Neuronal stem cell (in vitro differentiated cells): ENCODE data around the gene RNF187.
A peak's percentile ranks its signal among the peaks of the same experiment; 100 is the strongest.

Experiments used
- DNase-seq: peaks from one replicate; pipeline ENCODE4 v3.0.0-alpha.2; 2013; ENCODE audit warnings: low spot score
- H2AFZ ChIP-seq: one replicate; pipeline ENCODE4 v1.6.1; 2013; ENCODE audit warnings: mild to moderate bottlenecking, low read length, inconsistent platforms
- H2AK5ac ChIP-seq: 2 replicates; pipeline ENCODE4 v1.6.1; 2013; ENCODE audit warnings: low read depth, mild to moderate bottlenecking, inconsistent platforms, low read length, moderate library complexity, mixed read lengths
- H2BK120ac ChIP-seq: 2 replicates; pipeline ENCODE4 v1.6.1; 2013; ENCODE audit warnings: low read depth, mild to moderate bottlenecking, inconsistent platforms, low read length, moderate library complexity, mixed read lengths
- H2BK12ac ChIP-seq: one replicate; pipeline ENCODE4 v1.6.1; 2013; ENCODE audit warnings: low read length, inconsistent platforms
- H2BK15ac ChIP-seq: 2 replicates; pipeline ENCODE4 v1.6.1; 2013; ENCODE audit warnings: mild to moderate bottlenecking, low read length, inconsistent platforms, mixed read lengths
- H2BK5ac ChIP-seq: one replicate; pipeline ENCODE4 v1.6.1; 2013; ENCODE audit warnings: inconsistent platforms, mild to moderate bottlenecking, low read length, moderate library complexity
- H3K14ac ChIP-seq: one replicate; pipeline ENCODE4 v1.6.1; 2013; ENCODE audit warnings: low read length, inconsistent platforms
- H3K18ac ChIP-seq: 2 replicates; pipeline ENCODE4 v1.6.1; 2013; ENCODE audit warnings: low read length, inconsistent platforms
- H3K23ac ChIP-seq: 2 replicates; pipeline ENCODE4 v1.6.1; 2013; ENCODE audit warnings: low read depth, mild to moderate bottlenecking, mixed read lengths, low read length, inconsistent platforms; ENCODE audit not compliant: poor library complexity
- H3K27ac ChIP-seq: replicated peaks from 3 replicates; pipeline ENCODE4 v1.5.1; 2013; ENCODE audit warnings: low read length, inconsistent platforms
- H3K27me3 ChIP-seq, 3 experiments: 2 replicates each; pipeline ENCODE4 v1.6.1; 2013; ENCODE audit warnings: low read length in 3 of 3, mild to moderate bottlenecking in 2 of 3, inconsistent platforms in 1 of 3, low read depth in 1 of 3, mixed read lengths in 1 of 3, moderate library complexity in 1 of 3; ENCODE audit not compliant: control insufficient read depth in 3 of 3, insufficient read depth in 3 of 3
- H3K36me3 ChIP-seq, 2 donors: replicated peaks in 1 of 2; 2 replicates each; pipeline ENCODE4 v1.6.1; 2013; ENCODE audit warnings: low read length in 2 of 2; ENCODE audit not compliant: control insufficient read depth in 2 of 2, insufficient read depth in 2 of 2
- H3K4ac ChIP-seq: 2 replicates; pipeline ENCODE4 v1.6.1; 2013; ENCODE audit warnings: inconsistent platforms, mild to moderate bottlenecking, low read length, moderate library complexity
- H3K4me1 ChIP-seq, 2 donors: 1 replicate in 1 of 2; 2 replicates in 1 of 2; pipeline ENCODE4 v1.6.1; 2013; ENCODE audit warnings: low read length in 2 of 2, low read depth in 1 of 2; ENCODE audit not compliant: control insufficient read depth in 2 of 2, insufficient read depth in 1 of 2
- H3K4me2 ChIP-seq: one replicate; pipeline ENCODE4 v1.6.1; 2013; ENCODE audit warnings: mild to moderate bottlenecking, low read length, inconsistent platforms; ENCODE audit not compliant: insufficient read depth, poor library complexity, severe bottlenecking
- H3K4me3 ChIP-seq, 2 donors: 2 replicates each; pipeline ENCODE4 v1.5.1; 2013; ENCODE audit warnings: low read length in 2 of 2, mild to moderate bottlenecking in 2 of 2, inconsistent platforms in 1 of 2, moderate library complexity in 1 of 2
- H3K79me1 ChIP-seq: one replicate; pipeline ENCODE4 v1.6.1; 2013; ENCODE audit warnings: low read depth, mild to moderate bottlenecking, inconsistent platforms, low read length, moderate library complexity
- H3K9ac ChIP-seq: one replicate; pipeline ENCODE4 v1.6.1; 2013; ENCODE audit warnings: mild to moderate bottlenecking, low read depth, low read length, inconsistent platforms; ENCODE audit not compliant: poor library complexity
- H3K9me3 ChIP-seq, 2 donors: replicated peaks in 1 of 2; 2 replicates each; pipeline versions ENCODE3 to v1.6.1; 2013; ENCODE audit warnings: low read length in 2 of 2, mild to moderate bottlenecking in 2 of 2, inconsistent platforms in 1 of 2, low read depth in 1 of 2, mixed read lengths in 1 of 2, moderate library complexity in 1 of 2; ENCODE audit not compliant: control insufficient read depth in 2 of 2, insufficient read depth in 1 of 2
- H4K8ac ChIP-seq: one replicate; pipeline ENCODE4 v1.6.1; 2013; ENCODE audit warnings: low read depth, mild to moderate bottlenecking, inconsistent platforms, low read length, moderate library complexity
- H4K91ac ChIP-seq: one replicate; pipeline ENCODE4 v1.6.1; 2013; ENCODE audit warnings: low read length, low read depth, mild to moderate bottlenecking, inconsistent platforms; ENCODE audit not compliant: poor library complexity
- WGBS, 2 donors: extraction: QIAGEN DNeasy Blood & Tissue Kit; methylation state at CpG; one replicate each; pipeline ENCODE4 v1.1.7; 2013; ENCODE audit warnings: missing lambda C conversion rate in 2 of 2, mixed read lengths in 1 of 2; ENCODE audit not compliant: insufficient read length in 2 of 2, insufficient replicate concordance in 1 of 2; ENCODE audit errors: extremely low coverage in 2 of 2; 5-methylcytosine and 5-hydroxymethylcytosine counted together

The RNF187 gene

GRCh38 chr1:228443395-228443794 is 43.8 kb upstream of the RNF187 start:
- Histone ChIP-seq H3K4me2 (no peak overlapping the region), H2BK12ac (no peak overlapping the region), H4K8ac (no peak overlapping the region), H3K23ac (no peak overlapping the region), H3K4me3 (no peak overlapping the region), H3K79me1 (no peaks in the 10 kb centered on the region), H3K36me3 (no peaks in the 10 kb centered on the region), H2BK120ac (no peak overlapping the region), H3K27ac (no peak overlapping the region), H3K27me3 (peaks cover 0 to 26% (median 7%) of the 10 kb centered on the region in 3 experiments), H3K9ac (no peak overlapping the region), H2BK5ac (no peak overlapping the region), H2BK15ac (no peak overlapping the region), H3K9me3 (no peaks in the 10 kb centered on the region), H2AFZ (no peak overlapping the region), H2AK5ac (no peak overlapping the region), H3K14ac (no peak overlapping the region), H3K18ac (no peak overlapping the region), H3K4me1 (peaks cover 2 to 6% of the 10 kb centered on the region in 2 donors), H4K91ac (no peak overlapping the region), H3K4ac (no peak overlapping the region)
- no peak for DNase-seq

- no peaks in the 10 kb centered on the region for H3K79me1 ChIP-seq
- H3K9ac ChIP-seq: no peak overlapping the region
- no peak for DNase-seq
- H2AK5ac ChIP-seq: no peak overlapping the region
- peak overlapping the region; percentile 55 to 75 for H3K4me3 ChIP-seq
- peaks cover 0 to 26% (median 6%) of the 10 kb centered on the region in 3 experiments for H3K27me3 ChIP-seq
- H3K18ac ChIP-seq: peak overlapping the region; percentile 88
- no peak overlapping the region for H2BK15ac ChIP-seq
- H3K9me3 ChIP-seq: no peaks in the 10 kb centered on the region
- H3K14ac ChIP-seq: no peak overlapping the region
- no peak overlapping the region for H3K23ac ChIP-seq
- H2BK120ac ChIP-seq: peak overlapping the region; percentile 28
- H3K4me1 ChIP-seq: peaks cover 2 to 6% of the 10 kb centered on the region in 2 donors
- no peak overlapping the region for H3K4ac ChIP-seq
- H3K27ac ChIP-seq: no peak overlapping the region
- H3K36me3 ChIP-seq: no peaks in the 10 kb centered on the region
- H4K91ac ChIP-seq: no peak overlapping the region
- H2BK12ac ChIP-seq: no peak overlapping the region
- peak overlapping the region; percentile 85 for H3K4me2 ChIP-seq
- H2BK5ac ChIP-seq: no peak overlapping the region
- H4K8ac ChIP-seq: no peak overlapping the region
- H2AFZ ChIP-seq: peak overlapping the region; percentile 95
- WGBS, 2 donors: no CpG with 5 or more reads among the region's 16 CpGs
Measured at GRCh38 chr1:228445490-228445842, 41.7 kb upstream of the RNF187 start.

GRCh38 chr1:228445843-228446650 is 41.1 kb upstream of the RNF187 start:
- peak; percentile 49 for DNase-seq
- H3K27me3 ChIP-seq: peaks cover 0 to 26% (median 0%) of the 10 kb centered on the region in 3 experiments

GRCh38 chr1:228446852-228447251 is 40.3 kb upstream of the RNF187 start:
- no CpG with 5 or more reads among the region's 15 CpGs for WGBS, 2 donors
- no peak overlapping the region for H3K27ac ChIP-seq
- H3K4me3 ChIP-seq: peak overlapping the region; percentile 11 to 55

More at GRCh38 chr1:228445843-228446650, 41.1 kb upstream of the RNF187 start:
- Histone ChIP-seq H3K23ac (peak overlapping the region; percentile 62), H3K4ac (no peak overlapping the region), H3K9me3 (no peaks in the 10 kb centered on the region), H3K4me1 (peaks cover 2 to 6% of the 10 kb centered on the region in 2 donors), H3K18ac (peak overlapping the region; percentile 88), H2AFZ (peak overlapping the region; percentile 95), H3K79me1 (no peaks in the 10 kb centered on the region), H3K27ac (no peak overlapping the region), H2BK5ac (no peak overlapping the region), H2BK120ac (peak overlapping the region; percentile 28), H2BK15ac (no peak overlapping the region), H3K14ac (no peak overlapping the region), H2BK12ac (no peak overlapping the region), H4K91ac (no peak overlapping the region), H2AK5ac (no peak overlapping the region), H3K9ac (peak overlapping the region; percentile 80), H4K8ac (no peak overlapping the region), H3K4me3 (peak overlapping the region; percentile 55 to 75), H3K4me2 (peak overlapping the region; percentile 85), H3K36me3 (no peaks in the 10 kb centered on the region)
- WGBS, 2 donors: no CpG with 5 or more reads among the region's 51 CpGs

More at GRCh38 chr1:228446852-228447251, 40.3 kb upstream of the RNF187 start:
- H2BK5ac ChIP-seq: no peak overlapping the region
- no peak overlapping the region for H3K9ac ChIP-seq
- H3K36me3 ChIP-seq: no peaks in the 10 kb centered on the region
- no peak overlapping the region for H3K4me2 ChIP-seq
- no peak overlapping the region for H2AK5ac ChIP-seq
- no peak overlapping the region for H2BK15ac ChIP-seq
- DNase-seq: no peak
- H2AFZ ChIP-seq: peak overlapping the region; percentile 19
- H4K91ac ChIP-seq: no peak overlapping the region
- peak overlapping the region; percentile 80 for H3K23ac ChIP-seq
- no peak overlapping the region for H3K18ac ChIP-seq
- peaks cover 0 to 26% (median 0%) of the 10 kb centered on the region in 3 experiments for H3K27me3 ChIP-seq
- no peak overlapping the region for H2BK120ac ChIP-seq
- H3K4me1 ChIP-seq: peaks cover 2 to 6% of the 10 kb centered on the region in 2 donors
- no peaks in the 10 kb centered on the region for H3K9me3 ChIP-seq
- no peak overlapping the region for H3K14ac ChIP-seq
- no peak overlapping the region for H2BK12ac ChIP-seq
- no peaks in the 10 kb centered on the region for H3K79me1 ChIP-seq
- no peak overlapping the region for H4K8ac ChIP-seq
- no peak overlapping the region for H3K4ac ChIP-seq
